Colonic mucosa (tissue), 4 donors: Measurements from ENCODE around the gene OOSP1. TPM values are rescaled to one million over a fixed set of nuclear protein-coding genes. Genes with fewer than 3 reads are reported as not detected.

ENCODE experiments used
- DNase-seq: peaks from one replicate; pipeline ENCODE4 v3.0.0-alpha.2; 2020
- H3K27ac ChIP-seq: fragments of 200-600 bp; one replicate; pipeline ENCODE4 v1.8.0; 2021
- H3K27me3 ChIP-seq: fragments of 200-600 bp; one replicate; pipeline ENCODE4 v1.8.0; 2021
- H3K36me3 ChIP-seq: fragments of 200-600 bp; one replicate; pipeline ENCODE4 v1.8.0; 2021
- H3K4me1 ChIP-seq: fragments of 200-600 bp; one replicate; pipeline ENCODE4 v1.8.0; 2021; ENCODE audit warnings: mild to moderate bottlenecking
- H3K4me3 ChIP-seq: fragments of 200-600 bp; one replicate; pipeline ENCODE4 v1.8.0; 2021
- H3K9ac ChIP-seq, 2 donors: one replicate each; pipeline ENCODE4 v1.7.0; 2013; ENCODE audit warnings: control low read depth in 2 of 2, low read depth in 2 of 2, low read length in 2 of 2
- H3K9me3 ChIP-seq: fragments of 200-600 bp; one replicate; pipeline ENCODE4 v1.8.0; 2021
- CTCF ChIP-seq: fragments of 200-600 bp; IDR thresholded peaks from one replicate; pipeline ENCODE4 v1.8.0; 2022; ENCODE audit warnings: antibody characterized with exemption, mild to moderate bottlenecking
- intact Hi-C: fragments of 100-400 bp; cut with DNase I; formaldehyde crosslinking; loops from one replicate; pipeline ENCODE4 v1.14.1; 2022
- total RNA-seq, 2 donors: library from RNA; stranded (reverse); fragmentation: NEBNext Ultra II Directional in 1 of 2; extraction: Animal tissue kit (Norgen Biotek cat#: 25700) in 1 of 2; gene quantifications; one replicate each; pipeline ENCODE4 v1.2.1, GENCODE V29; 2021
- donor health status: healthy.
- donor health status: DM: no; HTN: no; CAD: no.
- donor health status: DM: no; HTN: no; CAD: no.

OOSP1 gene
- total RNA-seq, 2 donors from 2014 or later = not detected

GRCh38 chr11:59943997-59944714 lies 5.9 kb downstream of the OOSP1 start:
- H3K27ac ChIP-seq = no peak overlapping the region
- no peaks in the 10 kb centered on the region for H3K36me3 ChIP-seq
- H3K9ac ChIP-seq = no peak overlapping the region
- no peak for TF ChIP-seq CTCF
- no peaks in the 10 kb centered on the region for H3K4me1 ChIP-seq
- H3K4me3 ChIP-seq = no peak overlapping the region
- H3K9me3 ChIP-seq = no peaks in the 10 kb centered on the region
- intact Hi-C loops = no loop called here
- no peaks in the 10 kb centered on the region for H3K27me3 ChIP-seq
- DNase-seq = no peak

- intact Hi-C loops = no loop called here
- no peak overlapping the region for H3K9ac ChIP-seq
- no peaks in the 10 kb centered on the region for H3K4me1 ChIP-seq
- H3K4me3 ChIP-seq = no peak overlapping the region
- no peaks in the 10 kb centered on the region for H3K27me3 ChIP-seq
- H3K9me3 ChIP-seq = no peaks in the 10 kb centered on the region
- no peaks in the 10 kb centered on the region for H3K36me3 ChIP-seq
- no peak for TF ChIP-seq CTCF
- DNase-seq = no peak
- no peak overlapping the region for H3K27ac ChIP-seq
Observed at GRCh38 chr11:59944720-59945119, 6.5 kb downstream of the OOSP1 start.

GRCh38 chr11:59953463-59954218 lies 15.4 kb downstream of the OOSP1 start:
- no peak for DNase-seq
- H3K4me3 ChIP-seq = no peak overlapping the region
- no peak for TF ChIP-seq CTCF
- H3K36me3 ChIP-seq = no peaks in the 10 kb centered on the region
- H3K9ac ChIP-seq = no peak overlapping the region
- intact Hi-C loops = no loop called here
- no peaks in the 10 kb centered on the region for H3K27me3 ChIP-seq
- H3K27ac ChIP-seq = no peak overlapping the region
- H3K4me1 ChIP-seq = no peaks in the 10 kb centered on the region
- H3K9me3 ChIP-seq = no peaks in the 10 kb centered on the region

- no peak overlapping the region for H3K4me3 ChIP-seq
- H3K27me3 ChIP-seq = no peaks in the 10 kb centered on the region
- no peaks in the 10 kb centered on the region for H3K36me3 ChIP-seq
- DNase-seq = no peak
- no peaks in the 10 kb centered on the region for H3K4me1 ChIP-seq
- no peak overlapping the region for H3K27ac ChIP-seq
- intact Hi-C loops = no loop called here
- no peak for TF ChIP-seq CTCF
- no peak overlapping the region for H3K9ac ChIP-seq
- no peaks in the 10 kb centered on the region for H3K9me3 ChIP-seq
Observed at GRCh38 chr11:59954219-59954847, 16.1 kb downstream of the OOSP1 start.

GRCh38 chr11:59957094-59957493 lies 18.9 kb downstream of the OOSP1 start:
- H3K4me3 ChIP-seq = no peak overlapping the region
- H3K27ac ChIP-seq = no peak overlapping the region
- H3K4me1 ChIP-seq = no peaks in the 10 kb centered on the region
- no peak overlapping the region for H3K9ac ChIP-seq
- H3K27me3 ChIP-seq = no peaks in the 10 kb centered on the region
- no peak for DNase-seq
- no peaks in the 10 kb centered on the region for H3K9me3 ChIP-seq
- no peak for TF ChIP-seq CTCF
- intact Hi-C loops = no loop called here
- H3K36me3 ChIP-seq = no peaks in the 10 kb centered on the region
